Endodermal cell (in vitro differentiated cells): ENCODE measurements around the gene CXCR3. TPM values are rescaled to one million over a fixed set of nuclear protein-coding genes. Genes with fewer than 3 reads are reported as not detected.
A peak's percentile ranks its signal among the peaks of the same experiment; 100 is the strongest.
"Not testable (repeated sequence)": the region's sequence is repeated elsewhere in the genome, so short reads cannot be mapped to it uniquely, and the experiment has no call there.

Experiments
- DNase-seq: peaks from one replicate; pipeline ENCODE4 v3.0.0-alpha.2; 2017
- H3K27ac ChIP-seq: 2 replicates; pipeline ENCODE4 v1.5.1; 2013; ENCODE audit warnings: mild to moderate bottlenecking, low read depth, low read length, moderate library complexity
- H3K27me3 ChIP-seq: 2 replicates; pipeline ENCODE4 v1.6.1; 2013; ENCODE audit warnings: mild to moderate bottlenecking, low read length, moderate library complexity; ENCODE audit not compliant: insufficient read depth, control insufficient read depth, poor library complexity, severe bottlenecking
- H3K36me3 ChIP-seq: 2 replicates; pipeline ENCODE4 v1.7.0; 2013; ENCODE audit warnings: mild to moderate bottlenecking, low read length, moderate library complexity; ENCODE audit not compliant: control insufficient read depth, insufficient read depth
- H3K4me1 ChIP-seq: one replicate; pipeline ENCODE4 v1.7.0; 2013; ENCODE audit warnings: low read length; ENCODE audit not compliant: control insufficient read depth, insufficient read depth
- H3K4me3 ChIP-seq: 2 replicates; pipeline ENCODE4 v1.5.1; 2013; ENCODE audit warnings: mild to moderate bottlenecking, low read length, moderate library complexity
- H3K9ac ChIP-seq: 2 replicates; pipeline ENCODE4 v1.6.1; 2013; ENCODE audit warnings: mild to moderate bottlenecking, low read length, moderate library complexity; ENCODE audit not compliant: poor library complexity, severe bottlenecking; ENCODE audit errors: extremely low read depth
- H3K9me3 ChIP-seq: 2 replicates; pipeline ENCODE4 v1.6.1; 2013; ENCODE audit warnings: mild to moderate bottlenecking, low read length, moderate library complexity; ENCODE audit not compliant: control insufficient read depth
- H3K27ac Mint-ChIP-seq: 2 replicates; pipeline ENCODE4 v1.8.0; 2020; ENCODE audit warnings: mixed read lengths
- H3K27me3 Mint-ChIP-seq: 2 replicates; pipeline ENCODE4 v1.8.0; 2021; ENCODE audit warnings: mild to moderate bottlenecking, mixed read lengths; ENCODE audit not compliant: insufficient read depth
- H3K36me3 Mint-ChIP-seq: 2 replicates; pipeline ENCODE4 v1.8.0; 2020; ENCODE audit warnings: low read depth, mixed read lengths
- H3K4me1 Mint-ChIP-seq: 2 replicates; pipeline ENCODE4 v1.8.0; 2020; ENCODE audit warnings: mixed read lengths
- H3K4me3 Mint-ChIP-seq: 2 replicates; pipeline ENCODE4 v1.8.0; 2020; ENCODE audit warnings: mild to moderate bottlenecking, moderate library complexity, mixed read lengths
- H3K9me3 Mint-ChIP-seq: 2 replicates; pipeline ENCODE4 v1.8.0; 2020; ENCODE audit warnings: mild to moderate bottlenecking, mixed read lengths
- WGBS, 2 experiments: methylation state at CpG; one replicate each; pipeline versions ENCODE4 v1.1.5 to v1.1.7; 2013; ENCODE audit warnings: missing lambda C conversion rate in 2 of 2, mixed read lengths in 1 of 2; ENCODE audit not compliant: insufficient coverage in 1 of 2, insufficient read length in 1 of 2; 5-methylcytosine and 5-hydroxymethylcytosine counted together
- total RNA-seq, 2 donors: library from RNA; stranded (reverse); fragmentation: NEBNext Ultra II Directional in 1 of 2; extraction: Animal tissue kit (Norgen Biotek cat#: 25700) in 1 of 2; gene quantifications; 2 replicates in 1 of 2; 3 replicates in 1 of 2; pipeline ENCODE4 v1.2.1, GENCODE V29; 2021
- TF ChIP-seq, protein P1 (sequence below): fragments of 200-600 bp; sonication (generic); conservative IDR thresholded peaks from 2 replicates; pipeline ENCODE4 v1.5.0; 2021; ENCODE audit warnings: antibody characterized with exemption, mild to moderate bottlenecking

CXCR3 gene
- total RNA-seq, 2 donors from 2014 or later = not detected

DNA sequence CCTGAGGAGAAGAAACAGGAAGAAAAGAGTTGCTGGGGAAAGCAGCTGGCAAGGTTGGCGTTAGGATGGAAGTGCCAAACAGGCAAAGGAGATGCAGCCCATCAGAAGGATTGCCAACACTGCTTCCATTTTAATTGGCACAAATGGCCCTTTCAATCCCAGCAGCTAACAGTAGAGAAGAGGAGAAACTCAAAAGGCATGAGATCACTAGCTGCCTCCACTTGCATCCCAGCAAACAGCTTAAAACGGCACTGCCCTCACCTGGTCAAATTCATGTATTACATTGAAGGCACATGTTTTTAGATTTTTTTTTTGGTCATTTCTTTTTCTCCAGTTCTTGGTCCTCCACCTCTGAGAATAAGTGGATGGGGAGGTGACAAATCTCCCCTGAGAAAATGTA is 34.1 kb upstream of the CXCR3 start:
- Mint-ChIP-seq H3K36me3 (no peaks in the 10 kb centered on the region), H3K27ac (no peak overlapping the region), H3K9me3 (peaks cover 68% of the 10 kb centered on the region), H3K27me3 (no peaks in the 10 kb centered on the region), H3K4me3 (no peak overlapping the region), H3K4me1 (no peaks in the 10 kb centered on the region)
- Histone ChIP-seq H3K27ac (no peak overlapping the region), H3K36me3 (no peaks in the 10 kb centered on the region), H3K4me1 (no peaks in the 10 kb centered on the region), H3K9ac (no peak overlapping the region), H3K4me3 (no peak overlapping the region), H3K27me3 (no peaks in the 10 kb centered on the region), H3K9me3 (no peaks in the 10 kb centered on the region)
- TF ChIP-seq, protein P1, sequence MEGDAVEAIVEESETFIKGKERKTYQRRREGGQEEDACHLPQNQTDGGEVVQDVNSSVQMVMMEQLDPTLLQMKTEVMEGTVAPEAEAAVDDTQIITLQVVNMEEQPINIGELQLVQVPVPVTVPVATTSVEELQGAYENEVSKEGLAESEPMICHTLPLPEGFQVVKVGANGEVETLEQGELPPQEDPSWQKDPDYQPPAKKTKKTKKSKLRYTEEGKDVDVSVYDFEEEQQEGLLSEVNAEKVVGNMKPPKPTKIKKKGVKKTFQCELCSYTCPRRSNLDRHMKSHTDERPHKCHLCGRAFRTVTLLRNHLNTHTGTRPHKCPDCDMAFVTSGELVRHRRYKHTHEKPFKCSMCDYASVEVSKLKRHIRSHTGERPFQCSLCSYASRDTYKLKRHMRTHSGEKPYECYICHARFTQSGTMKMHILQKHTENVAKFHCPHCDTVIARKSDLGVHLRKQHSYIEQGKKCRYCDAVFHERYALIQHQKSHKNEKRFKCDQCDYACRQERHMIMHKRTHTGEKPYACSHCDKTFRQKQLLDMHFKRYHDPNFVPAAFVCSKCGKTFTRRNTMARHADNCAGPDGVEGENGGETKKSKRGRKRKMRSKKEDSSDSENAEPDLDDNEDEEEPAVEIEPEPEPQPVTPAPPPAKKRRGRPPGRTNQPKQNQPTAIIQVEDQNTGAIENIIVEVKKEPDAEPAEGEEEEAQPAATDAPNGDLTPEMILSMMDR = peak; percentile 76
- peak; percentile 76 for DNase-seq
- WGBS, 2 experiments = 100% methylated on average over 1 of the region's 2 CpGs; no CpG with 5 or more reads in 1 of the 2 experiments

DNA sequence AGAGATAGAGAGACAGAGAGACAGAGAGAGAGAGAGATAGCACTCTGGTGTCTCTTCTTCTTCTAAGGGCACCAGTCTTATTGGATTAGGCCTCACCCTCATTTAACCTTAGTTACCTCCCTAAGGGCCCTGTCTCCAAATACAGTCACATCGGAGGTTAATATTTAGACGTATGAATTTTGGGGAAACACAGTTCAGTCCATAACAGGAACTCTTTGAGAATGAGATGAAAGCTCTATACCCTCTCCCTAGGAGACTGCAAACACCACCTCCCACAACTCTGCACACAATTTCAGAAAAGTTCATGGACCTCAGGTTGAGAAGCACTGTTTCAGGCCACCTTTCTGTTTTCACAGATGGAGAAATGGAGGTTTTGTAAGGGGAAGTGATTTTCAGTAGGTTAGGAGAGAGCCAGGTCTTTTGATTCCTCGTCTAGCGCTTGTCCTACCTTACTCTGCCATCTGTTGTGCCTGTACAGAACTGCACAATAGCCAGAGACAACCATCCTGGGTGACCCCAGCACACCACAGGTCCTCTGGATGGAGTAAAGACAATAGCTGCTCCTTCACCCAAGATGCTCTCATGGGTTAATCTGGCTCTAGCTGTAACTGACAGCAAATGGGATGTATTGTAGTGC is 32.1 kb upstream of the CXCR3 start:
- Histone ChIP-seq H3K36me3 (no peaks in the 10 kb centered on the region), H3K4me1 (no peaks in the 10 kb centered on the region), H3K27ac (no peak overlapping the region), H3K9ac (no peak overlapping the region), H3K9me3 (no peaks in the 10 kb centered on the region), H3K27me3 (no peaks in the 10 kb centered on the region), H3K4me3 (no peak overlapping the region)
- Mint-ChIP-seq H3K27me3 (no peaks in the 10 kb centered on the region), H3K9me3 (peaks cover 65% of the 10 kb centered on the region), H3K27ac (no peak overlapping the region), H3K36me3 (no peaks in the 10 kb centered on the region), H3K4me1 (no peaks in the 10 kb centered on the region), H3K4me3 (no peak overlapping the region)
- no peak for DNase-seq
- 82 to 100% methylated on average over 1 to 2 of the region's 4 CpGs for WGBS, 2 experiments
- TF ChIP-seq, protein P1 = peak; percentile 33

DNA sequence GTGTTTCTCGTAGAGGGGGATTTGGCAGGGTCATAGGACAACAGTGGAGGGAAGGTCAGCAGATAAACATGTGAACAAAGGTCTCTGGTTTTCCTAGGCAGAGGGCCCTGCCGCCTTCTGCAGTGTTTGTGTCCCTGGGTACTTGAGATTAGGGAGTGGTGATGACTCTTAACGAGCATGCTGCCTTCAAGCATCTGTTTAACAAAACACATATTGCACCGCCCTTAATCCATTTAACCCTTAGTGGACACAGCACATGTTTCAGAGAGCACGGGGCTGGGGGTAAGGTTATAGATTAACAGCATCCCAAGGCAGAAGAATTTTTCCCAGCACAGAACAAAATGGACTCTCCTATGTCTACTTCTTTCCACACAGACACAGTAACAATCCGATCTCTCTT is 26.1 kb upstream of the CXCR3 start:
- H3K9me3 ChIP-seq, H3K9ac ChIP-seq, H3K36me3 Mint-ChIP-seq, DNase-seq, H3K4me1 Mint-ChIP-seq, H3K4me3 Mint-ChIP-seq, H3K27ac Mint-ChIP-seq, H3K4me3 ChIP-seq, H3K27me3 ChIP-seq, H3K4me1 ChIP-seq, H3K27me3 Mint-ChIP-seq, H3K36me3 ChIP-seq, H3K27ac ChIP-seq: not testable (repeated sequence)
- peaks cover 62% of the 10 kb centered on the region for H3K9me3 Mint-ChIP-seq
- 94 to 100% methylated on average over 1 to 2 of the region's 6 CpGs for WGBS, 2 experiments

DNA sequence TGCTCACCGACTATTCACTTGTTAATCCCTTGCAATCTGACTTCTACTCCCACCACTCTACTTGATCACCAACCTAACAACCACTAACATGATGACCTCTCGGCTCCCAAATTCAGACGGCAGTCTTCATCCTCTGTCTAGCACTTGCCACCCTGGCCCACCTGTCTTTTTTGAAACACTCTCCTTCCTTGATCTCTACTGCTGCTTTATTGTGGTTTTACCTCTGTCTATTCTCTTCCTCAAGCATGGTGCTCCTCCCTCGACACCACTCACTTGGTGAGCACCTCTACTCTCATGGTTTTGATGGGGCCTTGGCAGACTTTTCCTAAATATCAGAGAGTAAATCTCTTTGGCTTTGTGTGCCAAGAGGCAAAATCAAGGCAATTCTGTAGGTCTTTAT is 21.7 kb upstream of the CXCR3 start:
- no peak overlapping the region for H3K4me3 Mint-ChIP-seq
- H3K27ac Mint-ChIP-seq = no peak overlapping the region
- H3K4me1 Mint-ChIP-seq = no peaks in the 10 kb centered on the region
- Histone ChIP-seq H3K4me3 (no peak overlapping the region), H3K27ac (no peak overlapping the region), H3K9me3 (no peaks in the 10 kb centered on the region), H3K9ac (no peak overlapping the region), H3K36me3 (no peaks in the 10 kb centered on the region), H3K4me1 (no peaks in the 10 kb centered on the region), H3K27me3 (no peaks in the 10 kb centered on the region)
- TF ChIP-seq, protein P1 = no peak
- no peak for DNase-seq
- peaks cover 38% of the 10 kb centered on the region for H3K9me3 Mint-ChIP-seq
- no peaks in the 10 kb centered on the region for H3K36me3 Mint-ChIP-seq
- H3K27me3 Mint-ChIP-seq = no peaks in the 10 kb centered on the region
- WGBS, 2 experiments = 80 to 89% methylated on average over 1 to 4 of the region's 4 CpGs
